Cerebellar cortex (tissue), 1 donor: ENCODE measurements around the gene FHL1.

Source experiments
- DNase-seq: peaks from one replicate; pipeline ENCODE4 v3.0.0-alpha.2; 2015; ENCODE audit warnings: low spot score

The FHL1 gene

DNA sequence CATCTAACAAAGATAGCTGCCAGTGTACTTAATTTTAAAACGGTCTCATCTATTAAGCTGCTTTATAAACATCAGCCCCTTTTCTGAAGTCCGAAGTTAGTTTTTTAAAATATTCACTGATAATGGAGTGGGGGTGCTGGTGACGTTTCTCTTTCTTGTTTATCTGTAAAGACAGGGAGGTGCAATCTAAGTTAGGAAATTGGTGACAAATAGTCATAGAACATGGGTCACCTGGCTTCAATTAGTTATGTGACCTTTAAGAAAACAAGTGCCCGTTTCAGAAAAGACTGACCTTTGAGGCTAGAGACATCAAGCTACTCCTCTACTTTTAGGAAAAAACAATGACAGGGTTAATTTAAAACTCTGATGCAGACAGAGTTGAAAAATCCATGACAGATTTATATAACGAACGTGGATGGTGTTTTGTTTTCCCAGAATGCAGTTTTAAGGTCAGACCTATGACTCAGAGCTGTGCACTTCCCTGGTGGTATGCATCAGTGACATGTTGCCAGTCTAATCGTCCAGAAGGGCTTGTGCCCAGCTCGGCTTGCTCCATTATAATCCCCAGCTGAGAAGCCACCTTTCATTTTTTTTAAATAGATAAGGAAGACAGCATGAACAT is 38.2 kb downstream of the FHL1 start:
- no peak for DNase-seq

- DNase-seq, result no peak
Observed at GRCh38 chrX:136186023-136186413, 38.7 kb downstream of the FHL1 start.

- DNase-seq, result no peak
Observed at GRCh38 chrX:136189222-136189621, 41.9 kb downstream of the FHL1 start.

- no peak for DNase-seq
Observed at GRCh38 chrX:136190038-136190713, 42.8 kb downstream of the FHL1 start.

DNA sequence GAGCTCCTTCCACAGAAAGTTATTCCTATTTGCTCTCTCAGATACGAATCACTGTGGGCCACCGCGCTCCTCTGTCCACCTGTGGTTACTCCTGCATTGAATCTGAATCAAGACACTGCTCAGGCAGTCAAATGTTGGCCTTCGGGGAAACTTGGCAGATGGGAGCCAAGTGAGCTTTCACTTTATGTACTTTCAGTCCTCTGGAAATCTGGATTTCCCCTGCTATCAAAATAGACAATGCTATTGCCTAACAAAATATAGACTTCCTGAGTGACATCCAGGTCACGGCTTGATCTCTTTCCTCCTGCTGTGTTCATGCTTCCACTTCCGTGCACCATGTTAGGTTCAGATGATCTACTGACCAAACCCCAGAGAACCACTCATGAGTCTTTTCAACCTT is 43.8 kb downstream of the FHL1 start:
- DNase-seq, result no peak

DNA sequence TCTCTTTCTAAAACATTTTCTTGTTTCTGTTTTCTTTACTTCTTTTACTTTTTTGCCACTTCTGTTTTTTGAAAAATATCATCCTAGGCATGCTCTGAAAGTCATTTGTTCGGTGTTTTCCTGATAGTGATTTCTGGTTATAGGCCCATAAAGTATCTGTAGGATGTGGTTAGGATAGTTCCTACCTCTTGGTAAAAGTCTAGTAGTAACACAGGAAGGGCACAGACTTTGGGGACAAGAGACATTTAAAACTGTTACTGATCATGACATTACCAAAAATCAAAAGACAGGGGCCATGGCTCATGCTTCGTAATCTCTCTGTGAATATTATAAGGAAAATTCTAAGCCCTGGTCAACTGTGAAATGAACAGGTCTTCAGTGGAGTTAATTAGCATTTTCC is 44.8 kb downstream of the FHL1 start:
- DNase-seq, result no peak

GRCh38 chrX:136192839-136193414 is 45.6 kb downstream of the FHL1 start:
- no peak for DNase-seq

DNA sequence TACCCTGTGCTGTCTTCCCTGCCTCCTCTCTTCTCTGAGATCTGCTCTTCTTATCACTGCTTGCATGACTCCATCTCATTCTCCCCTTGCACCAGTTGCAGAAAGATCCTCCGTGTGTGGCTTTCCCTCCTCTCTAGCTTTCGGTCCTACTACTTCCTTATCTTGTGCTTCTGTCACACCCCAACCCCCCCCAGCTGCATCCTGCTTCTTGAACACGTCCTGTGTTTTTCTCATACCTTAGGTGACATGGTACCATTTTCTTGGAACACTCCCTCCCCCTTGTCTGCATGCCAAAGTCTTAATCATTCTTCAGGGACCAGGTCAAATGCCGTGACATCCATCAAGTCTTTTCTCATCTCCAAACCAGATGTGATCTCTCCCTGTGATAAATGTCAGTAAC is 46.4 kb downstream of the FHL1 start:
- DNase-seq, result no peak

GRCh38 chrX:136194536-136194935 is 47.2 kb downstream of the FHL1 start:
- no peak for DNase-seq

- DNase-seq, result no peak
Observed at GRCh38 chrX:136195247-136195646, 47.9 kb downstream of the FHL1 start.

DNA sequence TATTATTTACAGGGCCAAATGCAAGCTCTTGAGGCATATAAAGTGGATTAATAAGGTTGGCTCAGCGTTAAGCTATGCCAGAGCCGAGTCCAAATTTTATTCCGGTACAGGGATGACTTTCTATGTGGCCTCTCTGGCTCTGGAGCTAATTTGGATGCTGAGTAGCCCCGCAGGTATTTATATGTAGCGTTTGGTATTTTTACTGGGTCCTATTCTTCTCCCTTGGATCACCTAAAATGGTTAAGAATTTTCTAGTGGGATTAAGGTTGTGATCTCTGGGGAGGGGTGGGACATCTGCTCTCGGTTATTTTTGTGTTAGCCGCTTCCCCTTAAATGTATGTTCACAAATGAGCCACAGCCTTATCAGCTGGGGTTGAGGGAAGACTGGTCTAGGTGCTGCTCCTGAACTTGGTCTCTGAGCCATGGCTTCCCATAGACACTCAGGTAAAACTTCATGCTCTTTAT is 49.4 kb downstream of the FHL1 start:
- DNase-seq, result no peak

GRCh38 chrX:136198010-136198409 is 50.7 kb downstream of the FHL1 start:
- no peak for DNase-seq

DNA sequence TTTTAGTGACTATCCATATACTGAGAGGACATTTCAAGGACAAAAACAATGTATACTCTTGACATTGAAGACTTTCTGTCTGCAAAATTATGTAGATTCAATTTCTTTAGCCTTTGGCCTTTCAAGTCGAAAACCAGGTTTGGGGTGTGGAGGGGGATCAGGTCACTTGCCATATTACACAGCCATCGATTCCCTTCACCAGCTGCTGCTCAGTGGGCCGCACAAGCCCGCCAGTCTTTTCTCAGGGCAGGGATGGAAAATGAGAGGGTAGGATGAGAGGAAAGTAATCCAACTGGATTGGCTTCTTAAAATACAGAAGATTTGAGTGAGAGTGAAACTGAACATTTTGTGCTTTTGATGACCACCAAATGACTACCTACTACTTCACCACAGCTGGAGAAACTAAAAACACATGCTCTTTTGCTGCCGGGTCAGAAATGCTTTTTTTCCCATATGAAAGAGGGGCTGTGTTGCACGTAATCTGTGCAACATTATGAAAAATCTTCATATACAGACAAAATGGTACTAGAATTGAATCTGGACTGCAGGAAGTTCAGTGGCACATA is 51.4 kb downstream of the FHL1 start:
- no peak for DNase-seq

GRCh38 chrX:136199365-136199764 is 52.0 kb downstream of the FHL1 start:
- DNase-seq, result no peak

GRCh38 chrX:136200466-136200865 is 53.1 kb downstream of the FHL1 start:
- DNase-seq, result no peak

- no peak for DNase-seq
Observed at GRCh38 chrX:136201601-136202000, 54.3 kb downstream of the FHL1 start.

- DNase-seq, result no peak
Observed at GRCh38 chrX:136202889-136203288, 55.6 kb downstream of the FHL1 start.

DNA sequence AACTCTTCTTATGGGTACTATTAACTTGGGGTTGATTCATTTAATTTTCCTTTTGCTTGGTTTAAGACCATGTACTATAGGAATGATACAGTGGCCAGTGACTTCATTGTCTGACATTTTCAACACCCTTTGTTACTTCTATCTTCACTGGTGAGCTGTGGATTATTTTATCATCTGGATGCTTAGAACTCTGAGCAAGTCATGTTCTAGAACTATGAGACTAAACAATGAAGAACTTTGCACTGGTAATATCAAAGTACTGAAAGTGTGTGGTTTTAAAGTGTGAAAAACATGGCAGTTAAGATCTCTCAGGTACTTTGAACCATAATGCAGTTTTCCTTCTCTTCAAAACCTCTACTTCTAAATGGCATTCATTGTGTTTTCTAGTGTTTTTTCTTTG is 56.1 kb downstream of the FHL1 start:
- DNase-seq, result no peak

DNA sequence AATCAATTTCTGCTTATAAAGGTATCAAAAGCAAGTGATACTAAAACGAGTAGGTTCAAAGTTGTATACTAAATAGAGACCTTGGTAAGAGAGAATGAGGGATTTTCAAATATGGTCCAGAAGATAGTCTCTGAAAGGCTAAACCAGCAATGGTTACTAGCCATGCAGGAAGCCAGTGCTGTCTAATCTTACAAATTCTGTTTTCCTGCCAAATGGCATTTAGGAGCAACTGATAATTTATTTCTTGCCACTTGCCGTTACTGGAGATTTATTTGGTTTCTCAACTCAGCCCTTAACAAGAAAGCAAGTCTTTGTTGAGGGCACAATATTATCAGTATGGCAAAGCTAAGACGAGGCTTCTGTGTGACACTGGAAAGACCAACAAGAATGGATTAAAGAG is 56.6 kb downstream of the FHL1 start:
- no peak for DNase-seq

- no peak for DNase-seq
Observed at GRCh38 chrX:136204571-136204970, 57.2 kb downstream of the FHL1 start.

- DNase-seq, result no peak
Observed at GRCh38 chrX:136205882-136206380, 58.6 kb downstream of the FHL1 start.

- DNase-seq, result no peak
Observed at GRCh38 chrX:136206916-136207315, 59.6 kb downstream of the FHL1 start.

DNA sequence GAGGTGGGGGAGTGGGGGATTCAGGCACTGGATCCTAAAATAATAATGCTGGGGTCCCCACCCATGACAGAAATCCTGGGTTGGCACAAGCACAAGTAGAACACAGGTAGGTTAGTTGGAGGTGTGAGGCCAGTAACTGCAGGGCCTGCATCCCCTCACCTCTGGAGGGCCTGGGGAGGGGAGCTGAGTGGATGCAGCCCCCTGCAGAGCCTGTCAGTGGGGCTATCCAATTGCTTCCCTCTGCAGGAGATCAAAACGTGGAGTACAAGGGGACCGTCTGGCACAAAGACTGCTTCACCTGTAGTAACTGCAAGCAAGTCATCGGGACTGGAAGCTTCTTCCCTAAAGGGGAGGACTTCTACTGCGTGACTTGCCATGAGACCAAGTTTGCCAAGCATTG is 60.2 kb downstream of the FHL1 start:
- DNase-seq, result no peak
